Stomach (tissue), 9 donors: ENCODE data around the gene CDK11A. TPM values are rescaled to one million over a fixed set of nuclear protein-coding genes. Genes with fewer than 3 reads are reported as not detected.

Experiments
- DNase-seq, 2 donors: peaks; one replicate each; pipeline versions ENCODE4 v3.0.0 to v3.0.0-alpha.2; 2013 to 2019
- H3K27ac ChIP-seq, 5 donors: fragments of 200-600 bp in 4 of 5; sonication (generic) in 4 of 5; one replicate each; pipeline ENCODE4 v1.5.1; 2013 to 2019; ENCODE audit warnings: mild to moderate bottlenecking in 1 of 5, moderate library complexity in 1 of 5
- H3K27me3 ChIP-seq, 3 donors: fragments of 200-600 bp; sonication (generic); one replicate each; pipeline ENCODE4 v1.5.1; 2017 to 2019; ENCODE audit warnings: mixed run types in 1 of 3
- H3K36me3 ChIP-seq, 4 donors: fragments of 200-600 bp; sonication (generic); 1 replicate in 3 of 4; 2 replicates in 1 of 4; pipeline ENCODE4 v1.5.1; 2016 to 2019
- H3K4me1 ChIP-seq, 4 donors: fragments of 200-600 bp; sonication (generic); one replicate each; pipeline ENCODE4 v1.5.1; 2016 to 2019
- H3K4me3 ChIP-seq, 4 donors: fragments of 200-600 bp; sonication (generic) in 3 of 4; one replicate each; pipeline ENCODE4 v1.5.1; 2016 to 2019; ENCODE audit warnings: mild to moderate bottlenecking in 1 of 4
- H3K9me3 ChIP-seq, 4 donors: fragments of 200-600 bp; sonication (generic); one replicate each; pipeline ENCODE4 v1.5.1; 2016 to 2019
- CTCF ChIP-seq, 7 experiments: fragments of 450-650 bp in 4 of 7; fragments of 200-600 bp in 3 of 7; sonication (generic) in 3 of 7; IDR thresholded peaks; one replicate each; pipeline ENCODE4 v1.5.1; 2016 to 2019; ENCODE audit warnings: antibody characterized with exemption in 7 of 7, control low read depth in 2 of 7, mild to moderate bottlenecking in 1 of 7
- EP300 ChIP-seq: sonication (generic); formaldehyde crosslinking; IDR thresholded peaks from one replicate; pipeline ENCODE4 v1.6.1; 2017; ENCODE audit warnings: antibody characterized with exemption
- POLR2A ChIP-seq, 4 donors: fragments of 450-650 bp; IDR thresholded peaks; one replicate each; pipeline ENCODE4 v1.6.1; 2016; ENCODE audit warnings: antibody characterized with exemption in 4 of 4, control low read depth in 2 of 4, mild to moderate bottlenecking in 1 of 4, moderate library complexity in 1 of 4
- POLR2AphosphoS5 ChIP-seq, 3 donors: sonication (generic); formaldehyde crosslinking; IDR thresholded peaks; one replicate each; pipeline ENCODE4 v1.6.1; 2016; ENCODE audit warnings: antibody characterized with exemption in 3 of 3
- WGBS, 5 donors: extraction: QIAGEN DNeasy Blood & Tissue Kit in 3 of 5; methylation state at CpG; one replicate each; pipeline versions ENCODE4 v1.1.5 to v1.1.7; 2013 to 2018; 5-methylcytosine and 5-hydroxymethylcytosine counted together
- intact Hi-C: fragments of 100-400 bp; cut with DNase I; formaldehyde crosslinking; loops from one replicate; pipeline ENCODE4 v1.15.1; 2023; ENCODE audit warnings: low total_unique reads
- polyA plus RNA-seq, 3 donors: library from polyadenylated mRNA; stranded (reverse); fragments of 200-250 nt; gene quantifications; one replicate each; pipeline ENCODE4 v1.2.3, GENCODE V29; 2013
- total RNA-seq, 5 donors: library from RNA; depleted of rRNA; stranded (reverse); fragments of >200 nt; gene quantifications; one replicate each; pipeline versions ENCODE4 v1.1.0 to v1.2.3, GENCODE V29; 2014 to 2016
- donor health status: healthy with polysubstance abuse.
- donor health status: Bipolar disorder and iron deficiency.
- donor health status: healthy.

Gene CDK11A
- total and polyA plus RNA-seq, 8 donors, result 27.3 to 233 (median 57.4) TPM

DNA sequence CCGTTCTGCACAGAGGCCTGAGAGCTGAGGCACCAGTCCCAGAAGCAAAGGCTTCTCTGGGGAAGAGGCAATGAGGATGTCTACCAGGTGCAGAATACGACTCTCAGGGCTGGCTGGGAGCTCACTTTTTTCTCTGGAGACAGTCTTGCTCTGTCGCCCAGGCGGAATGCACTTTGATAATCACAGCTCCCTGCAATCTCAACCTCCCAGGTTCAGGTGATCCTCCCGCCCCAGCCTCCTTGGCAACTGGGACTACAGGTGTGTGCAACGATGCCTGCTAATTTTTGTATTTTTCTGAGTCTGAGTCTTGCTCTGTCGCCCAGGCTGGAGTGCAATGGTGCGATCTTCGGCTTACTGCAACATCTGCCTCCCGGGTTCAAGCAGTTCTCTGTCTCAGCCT is 36.6 kb upstream of the CDK11A start:
- no peak for TF ChIP-seq POLR2A (IDR thresholded peaks at IDR 0.05)
- TF ChIP-seq POLR2AphosphoS5 (IDR thresholded peaks at IDR 0.05), result no peak
- no peak for TF ChIP-seq EP300
- TF ChIP-seq CTCF (IDR thresholded peaks at IDR 0.05), result no peak
- peaks cover 23 to 37% (median 32%) of the 10 kb centered on the region in 4 donors for H3K4me1 ChIP-seq
- no peaks in the 10 kb centered on the region for H3K9me3 ChIP-seq
- peak overlapping the region in 1 of 5 donors; percentile 91 for H3K27ac ChIP-seq
- no peak overlapping the region for H3K4me3 ChIP-seq
- no peak for DNase-seq
- peaks cover 62 to 95% (median 90%) of the 10 kb centered on the region in 4 donors for H3K36me3 ChIP-seq
- no peaks in the 10 kb centered on the region for H3K27me3 ChIP-seq
- intact Hi-C loops, result loop anchor here (10.0 kb wide), 1 partner anchor 144 kb away; no protein-coding TSS in a partner anchor
- 90 to 94% (median 92%) methylated on average over 10 of the region's 10 CpGs for WGBS, 5 donors

DNA sequence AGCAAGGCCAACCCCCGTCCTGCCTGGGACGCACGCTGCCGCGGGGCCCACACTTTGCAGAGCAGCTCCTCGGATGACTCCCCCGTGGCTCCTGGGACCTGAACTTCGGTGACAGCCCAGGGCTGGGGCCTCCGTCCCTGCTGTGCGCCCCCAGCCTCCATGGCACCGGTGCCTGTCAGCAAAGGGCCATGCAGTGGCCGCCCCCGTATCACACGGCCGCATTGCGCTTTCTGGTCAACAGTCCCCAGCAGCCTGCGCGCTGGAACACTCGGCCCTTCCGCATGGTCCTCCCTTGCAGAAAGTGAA is 36.1 kb upstream of the CDK11A start:
- H3K36me3 ChIP-seq, result peaks cover 66 to 98% (median 94%) of the 10 kb centered on the region in 4 donors

DNA sequence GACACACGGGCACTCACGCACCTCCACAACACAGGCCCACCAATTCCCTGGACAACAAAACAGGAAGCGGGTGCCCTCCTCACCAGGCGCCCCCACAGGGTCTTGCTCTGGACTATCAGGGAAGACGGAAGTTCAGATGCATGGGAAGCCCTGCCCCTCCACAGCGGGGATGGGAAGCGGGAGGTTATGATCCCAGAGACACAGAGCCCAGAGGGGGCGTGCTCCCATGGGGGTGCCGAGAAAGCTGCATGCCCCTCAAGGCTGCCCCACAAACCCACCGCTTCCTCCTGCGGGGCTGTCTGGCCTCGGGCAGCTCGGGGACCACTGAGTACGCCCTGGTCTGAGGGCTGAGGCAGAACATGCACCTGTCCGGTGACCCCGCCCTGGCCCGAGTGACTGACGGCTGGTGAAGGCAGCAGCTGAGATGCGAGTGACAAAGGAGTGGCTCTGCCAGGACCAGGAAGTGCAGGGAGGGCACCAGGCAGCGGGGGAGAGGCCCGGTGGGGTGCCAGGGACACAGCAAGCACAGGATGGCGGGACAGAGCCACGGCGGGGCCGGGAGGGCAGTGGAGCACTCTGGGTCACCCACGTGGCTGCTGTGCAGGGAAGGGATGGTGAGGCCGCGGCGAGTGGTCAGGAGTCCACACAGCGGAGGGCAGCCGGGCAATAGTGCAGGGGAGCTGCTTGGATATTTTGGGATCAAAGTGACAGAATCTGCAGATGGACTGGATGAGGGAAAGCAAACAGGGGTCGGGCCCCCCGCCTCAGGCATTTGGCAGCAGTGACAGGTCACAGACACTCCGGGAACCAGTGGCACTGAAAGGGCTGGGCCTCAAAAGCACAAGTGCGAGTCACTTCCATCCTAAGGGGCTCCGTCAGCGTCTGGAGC is 35.5 kb upstream of the CDK11A start:
- DNase-seq, result peak in 1 of 2 donors; percentile 69
- Histone ChIP-seq H3K9me3 (no peaks in the 10 kb centered on the region), H3K4me3 (peak overlapping the region in 1 of 4 donors; percentile 19), H3K27me3 (no peaks in the 10 kb centered on the region), H3K27ac (peak overlapping the region; percentile 84 to 94 (median 91)), H3K36me3 (peaks cover 68 to 98% (median 94%) of the 10 kb centered on the region in 4 donors), H3K4me1 (peaks cover 23 to 36% (median 32%) of the 10 kb centered on the region in 4 donors)
- 62 to 81% (median 71%) methylated on average over 27 to 37 of the region's 37 CpGs for WGBS, 5 donors
- peak in 2 of 3 donors; percentile 33 to 38 for TF ChIP-seq POLR2AphosphoS5 (IDR thresholded peaks at IDR 0.05)
- TF ChIP-seq POLR2A (IDR thresholded peaks at IDR 0.05), result no peak
- intact Hi-C loops, result loop anchor here (10.0 kb wide), 1 partner anchor 145 kb away; no protein-coding TSS in a partner anchor

More for the DNA sequence above, 36.1 kb upstream of the CDK11A start:
- no peaks in the 10 kb centered on the region for H3K27me3 ChIP-seq
- H3K4me1 ChIP-seq, result peaks cover 23 to 37% (median 32%) of the 10 kb centered on the region in 4 donors
- no peaks in the 10 kb centered on the region for H3K9me3 ChIP-seq
- no peak overlapping the region for H3K4me3 ChIP-seq
- intact Hi-C loops, result loop anchor here (10.0 kb wide), 1 partner anchor 145 kb away; no protein-coding TSS in a partner anchor
- no peak for DNase-seq
- no peak for TF ChIP-seq POLR2AphosphoS5 (IDR thresholded peaks at IDR 0.05)
- no peak for TF ChIP-seq CTCF (IDR thresholded peaks at IDR 0.05)
- 94 to 96% (median 95%) methylated on average over 12 to 20 of the region's 20 CpGs for WGBS, 5 donors
- peak overlapping the region in 3 of 5 donors; percentile 84 to 93 (median 91) for H3K27ac ChIP-seq

DNA sequence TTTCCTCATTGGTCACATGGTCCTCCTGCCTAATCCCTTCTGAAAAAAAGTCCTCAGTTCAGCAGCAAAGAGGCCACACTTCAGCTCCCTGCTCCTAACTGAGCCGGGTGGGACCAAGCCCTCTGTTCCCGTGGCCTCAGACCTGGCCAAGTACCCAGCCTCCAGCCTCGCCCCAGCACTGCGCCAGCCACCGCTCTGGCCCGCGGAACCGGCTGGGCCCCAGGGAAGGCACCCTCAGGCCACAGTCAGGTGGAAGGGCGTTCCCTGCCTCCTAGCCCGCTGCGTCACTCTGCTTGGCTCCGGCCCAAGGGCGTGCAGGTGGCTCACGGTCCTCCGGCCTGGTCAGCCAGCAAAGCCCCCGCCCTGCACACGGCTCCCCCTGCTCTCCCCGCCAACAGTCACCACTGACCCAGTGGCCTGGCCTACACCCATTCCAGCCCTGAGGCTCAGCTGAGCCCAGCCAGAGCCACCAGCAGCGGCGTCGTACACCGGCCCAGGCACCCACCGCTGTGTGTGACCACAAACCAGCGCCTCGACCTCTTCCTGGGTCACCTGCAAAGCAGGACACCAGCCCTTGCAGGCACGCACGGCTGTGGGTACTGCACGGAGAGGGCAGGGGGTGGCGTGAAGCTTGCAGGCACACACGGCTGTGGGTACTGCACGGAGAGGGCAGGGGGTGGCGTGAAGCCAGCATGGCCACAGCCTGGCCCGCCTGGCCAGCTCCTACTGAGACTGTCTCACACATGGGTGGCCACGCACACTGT is 34.7 kb upstream of the CDK11A start:
- Histone ChIP-seq H3K27me3 (no peaks in the 10 kb centered on the region), H3K9me3 (no peaks in the 10 kb centered on the region), H3K36me3 (peaks cover 68 to 98% (median 94%) of the 10 kb centered on the region in 4 donors), H3K27ac (peak overlapping the region; percentile 84 to 94 (median 91)), H3K4me1 (peaks cover 23 to 35% (median 31%) of the 10 kb centered on the region in 4 donors), H3K4me3 (peak overlapping the region in 1 of 4 donors; percentile 26)
- 28 to 46% (median 42%) methylated on average over 23 to 34 of the region's 34 CpGs for WGBS, 5 donors
- intact Hi-C loops, result no loop called here
- peak; percentile 95 to 99 for DNase-seq
- peak; percentile 34 to 93 (median 88) for TF ChIP-seq POLR2AphosphoS5 (IDR thresholded peaks at IDR 0.05)
- TF ChIP-seq EP300, result no peak

DNA sequence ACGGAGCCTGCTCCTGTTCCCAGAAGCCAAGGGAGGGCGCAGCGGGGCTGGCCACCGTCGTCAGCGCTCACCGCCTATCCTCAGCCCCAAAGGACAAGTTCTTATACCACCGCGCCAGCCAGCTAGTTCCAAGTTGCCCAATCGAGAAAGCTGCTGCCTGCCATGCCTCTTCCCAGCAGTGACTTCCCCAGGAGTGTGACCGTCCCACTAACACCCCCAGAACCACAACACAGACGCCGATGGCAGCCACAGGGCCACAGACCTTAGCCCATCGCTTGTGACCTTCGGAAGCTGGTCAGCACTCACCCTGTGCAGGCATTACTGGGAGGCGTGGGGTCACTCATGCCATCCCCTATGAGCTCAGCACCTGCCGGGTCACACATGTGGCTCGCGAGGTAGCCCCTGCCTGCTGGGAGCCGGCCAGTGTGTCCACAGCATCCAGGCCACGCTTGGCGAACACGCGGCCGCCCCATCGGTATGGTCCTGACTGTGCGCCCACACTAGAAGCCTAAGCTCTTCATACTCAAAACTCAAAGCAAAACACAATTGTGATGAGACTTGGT is 34.0 kb upstream of the CDK11A start:
- intact Hi-C loops, result no loop called here
- Histone ChIP-seq H3K27me3 (no peaks in the 10 kb centered on the region), H3K27ac (peak overlapping the region; percentile 84 to 94 (median 91)), H3K36me3 (peaks cover 71 to 98% (median 94%) of the 10 kb centered on the region in 4 donors), H3K4me3 (peak overlapping the region in 3 of 4 donors; percentile 8 to 26 (median 13)), H3K9me3 (no peaks in the 10 kb centered on the region), H3K4me1 (peaks cover 23 to 35% (median 31%) of the 10 kb centered on the region in 4 donors)
- 53 to 80% (median 65%) methylated on average over 26 to 27 of the region's 27 CpGs for WGBS, 5 donors
- peak in 1 of 2 donors; percentile 80 for DNase-seq
- TF ChIP-seq POLR2AphosphoS5 (IDR thresholded peaks at IDR 0.05), result peak in 1 of 3 donors; percentile 32
- no peak for TF ChIP-seq EP300
